GM12865 (cell line): ENCODE measurements around the gene PSAP.

Experiments used
- DNase-seq: peaks from one replicate; pipeline ENCODE4 v3.0.0; 2010; ENCODE audit warnings: low read depth
- H3K4me3 ChIP-seq: 2 replicates; pipeline ENCODE4 v1.5.1; 2011; ENCODE audit warnings: mild to moderate bottlenecking, low read depth, low read length, control low read depth
- TF ChIP-seq, protein P1 (sequence below): IDR thresholded peaks from 2 replicates; pipeline ENCODE4 v1.5.1; 2011; ENCODE audit warnings: low read length, control low read depth, low read depth, inconsistent platforms; ENCODE audit not compliant: insufficient read depth; ENCODE audit errors: missing control alignments

Gene PSAP

DNA sequence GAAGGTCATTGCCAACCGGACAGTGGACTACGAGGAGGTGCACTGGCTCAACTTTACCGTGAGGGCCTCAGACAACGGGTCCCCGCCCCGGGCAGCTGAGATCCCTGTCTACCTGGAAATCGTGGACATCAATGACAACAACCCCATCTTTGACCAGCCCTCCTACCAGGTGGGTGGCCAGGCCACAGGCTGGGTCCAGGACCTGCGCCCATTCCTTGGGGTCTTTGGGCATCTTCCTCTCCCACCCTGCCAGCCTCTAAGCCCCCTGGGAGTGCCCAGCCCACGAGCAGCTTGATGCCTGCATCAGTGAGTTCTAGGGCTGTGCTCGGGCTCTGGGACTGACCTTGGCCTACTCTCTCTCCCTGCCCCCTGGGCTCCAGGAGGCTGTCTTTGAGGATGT lies 51.9 kb downstream of the PSAP start:
- TF ChIP-seq, protein P1, sequence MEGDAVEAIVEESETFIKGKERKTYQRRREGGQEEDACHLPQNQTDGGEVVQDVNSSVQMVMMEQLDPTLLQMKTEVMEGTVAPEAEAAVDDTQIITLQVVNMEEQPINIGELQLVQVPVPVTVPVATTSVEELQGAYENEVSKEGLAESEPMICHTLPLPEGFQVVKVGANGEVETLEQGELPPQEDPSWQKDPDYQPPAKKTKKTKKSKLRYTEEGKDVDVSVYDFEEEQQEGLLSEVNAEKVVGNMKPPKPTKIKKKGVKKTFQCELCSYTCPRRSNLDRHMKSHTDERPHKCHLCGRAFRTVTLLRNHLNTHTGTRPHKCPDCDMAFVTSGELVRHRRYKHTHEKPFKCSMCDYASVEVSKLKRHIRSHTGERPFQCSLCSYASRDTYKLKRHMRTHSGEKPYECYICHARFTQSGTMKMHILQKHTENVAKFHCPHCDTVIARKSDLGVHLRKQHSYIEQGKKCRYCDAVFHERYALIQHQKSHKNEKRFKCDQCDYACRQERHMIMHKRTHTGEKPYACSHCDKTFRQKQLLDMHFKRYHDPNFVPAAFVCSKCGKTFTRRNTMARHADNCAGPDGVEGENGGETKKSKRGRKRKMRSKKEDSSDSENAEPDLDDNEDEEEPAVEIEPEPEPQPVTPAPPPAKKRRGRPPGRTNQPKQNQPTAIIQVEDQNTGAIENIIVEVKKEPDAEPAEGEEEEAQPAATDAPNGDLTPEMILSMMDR = no peak
- DNase-seq = no peak
- no peak overlapping the region for H3K4me3 ChIP-seq

DNA sequence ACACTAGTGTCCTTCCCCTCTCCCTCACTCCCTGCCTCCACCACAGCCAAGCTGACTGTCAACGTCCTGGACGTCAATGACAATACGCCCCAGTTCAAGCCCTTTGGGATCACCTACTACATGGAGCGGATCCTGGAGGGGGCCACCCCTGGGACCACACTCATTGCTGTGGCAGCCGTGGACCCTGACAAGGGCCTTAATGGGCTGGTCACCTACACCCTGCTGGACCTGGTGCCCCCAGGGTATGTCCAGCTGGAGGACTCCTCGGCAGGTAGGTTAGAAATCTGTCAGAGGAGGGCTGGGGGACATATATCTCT lies 52.8 kb downstream of the PSAP start:
- no peak for DNase-seq
- TF ChIP-seq, protein P1 = no peak
- H3K4me3 ChIP-seq = no peak overlapping the region

DNA sequence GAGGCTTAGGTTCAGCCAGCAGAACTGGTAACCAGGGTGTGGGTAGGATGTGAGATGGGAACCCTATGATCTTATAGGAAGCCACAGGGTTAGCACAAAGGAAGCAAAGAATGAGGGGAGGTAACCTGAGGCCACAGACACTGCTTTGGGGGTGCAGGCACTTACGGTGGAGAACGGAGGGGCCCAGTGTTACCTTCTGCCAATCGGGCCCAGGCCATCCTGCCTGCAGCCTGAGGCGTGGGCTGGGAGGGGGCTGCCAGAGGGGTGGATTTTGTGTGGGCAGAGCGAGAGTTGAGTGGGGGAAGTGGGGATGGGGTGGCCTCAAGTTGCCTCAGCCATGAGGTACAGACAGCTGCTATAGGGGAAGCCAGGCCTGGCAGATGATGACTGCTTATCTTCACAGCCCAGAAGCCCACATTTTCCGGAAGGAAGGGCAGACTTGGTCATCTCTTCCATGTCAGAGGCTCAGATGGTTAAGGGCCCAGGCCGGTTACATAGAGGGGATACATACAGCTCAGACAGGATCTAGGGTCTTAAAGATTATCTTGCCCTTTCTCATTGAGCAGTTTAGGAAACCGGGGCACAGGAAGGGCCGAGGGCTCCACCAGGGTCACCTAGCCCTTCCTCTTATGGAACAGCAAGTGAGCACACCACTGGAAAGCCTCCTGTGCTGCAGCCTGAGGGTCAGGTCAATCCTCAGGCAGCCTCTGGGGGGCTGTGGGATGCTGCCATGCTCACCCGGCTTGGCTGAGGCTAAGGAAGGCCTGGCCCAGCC lies 53.3 kb downstream of the PSAP start:
- TF ChIP-seq, protein P1 = no peak
- no peak overlapping the region for H3K4me3 ChIP-seq
- no peak for DNase-seq

DNA sequence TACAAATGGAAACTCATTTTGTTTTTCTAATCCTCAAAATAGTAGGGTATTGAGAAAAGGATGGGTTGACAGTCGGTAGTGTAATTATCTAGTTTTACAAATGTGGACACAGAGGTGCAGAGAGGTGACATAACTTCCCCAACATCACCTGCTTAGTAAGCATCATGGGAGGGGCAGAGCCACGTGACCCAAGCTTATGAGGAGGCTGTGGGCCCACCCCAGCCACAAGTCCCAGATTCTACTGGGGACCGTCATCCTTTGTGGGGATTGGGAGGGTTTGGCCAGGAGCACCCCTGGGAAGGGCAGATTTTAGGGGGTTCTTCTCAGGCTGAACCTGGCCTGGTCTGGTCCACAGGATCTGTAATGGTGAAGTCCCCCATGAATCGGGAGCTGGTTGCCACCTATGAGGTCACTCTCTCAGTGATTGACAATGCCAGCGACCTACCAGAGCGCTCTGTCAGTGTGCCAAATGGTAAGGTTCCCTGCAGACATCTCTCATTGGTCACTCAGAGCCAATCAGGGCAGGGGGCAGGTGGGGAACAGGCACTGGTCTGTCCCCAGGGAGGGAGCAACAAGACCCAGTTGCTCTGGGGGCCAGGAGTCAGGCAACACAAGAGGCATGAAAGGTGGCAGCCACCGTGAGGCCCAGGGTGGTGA lies 54.2 kb downstream of the PSAP start:
- DNase-seq = peak; percentile 30

DNA sequence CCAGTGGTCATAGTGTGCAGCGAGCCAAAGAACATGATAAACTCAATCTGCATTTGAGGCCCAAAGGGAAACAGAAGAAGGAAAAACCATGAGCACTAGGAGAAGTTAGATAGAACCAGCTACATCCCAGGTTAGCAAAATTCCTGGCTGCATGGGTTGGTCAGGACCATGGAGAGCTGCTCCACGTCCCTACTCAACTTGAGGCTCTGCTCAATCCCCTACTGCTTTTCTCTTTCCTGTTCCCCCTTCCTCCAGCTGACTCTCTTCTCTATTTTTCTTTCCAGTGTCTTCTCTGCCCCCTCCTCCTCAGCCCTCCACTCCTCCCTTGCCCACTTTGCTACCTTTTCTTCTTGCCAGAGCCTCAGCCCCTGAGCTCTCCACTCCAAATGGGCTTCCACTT lies 55.8 kb downstream of the PSAP start:
- H3K4me3 ChIP-seq = no peak overlapping the region
- DNase-seq = no peak
- TF ChIP-seq, protein P1 = no peak

More for the DNA sequence above, 54.2 kb downstream of the PSAP start:
- no peak overlapping the region for H3K4me3 ChIP-seq
- TF ChIP-seq, protein P1 = no peak

DNA sequence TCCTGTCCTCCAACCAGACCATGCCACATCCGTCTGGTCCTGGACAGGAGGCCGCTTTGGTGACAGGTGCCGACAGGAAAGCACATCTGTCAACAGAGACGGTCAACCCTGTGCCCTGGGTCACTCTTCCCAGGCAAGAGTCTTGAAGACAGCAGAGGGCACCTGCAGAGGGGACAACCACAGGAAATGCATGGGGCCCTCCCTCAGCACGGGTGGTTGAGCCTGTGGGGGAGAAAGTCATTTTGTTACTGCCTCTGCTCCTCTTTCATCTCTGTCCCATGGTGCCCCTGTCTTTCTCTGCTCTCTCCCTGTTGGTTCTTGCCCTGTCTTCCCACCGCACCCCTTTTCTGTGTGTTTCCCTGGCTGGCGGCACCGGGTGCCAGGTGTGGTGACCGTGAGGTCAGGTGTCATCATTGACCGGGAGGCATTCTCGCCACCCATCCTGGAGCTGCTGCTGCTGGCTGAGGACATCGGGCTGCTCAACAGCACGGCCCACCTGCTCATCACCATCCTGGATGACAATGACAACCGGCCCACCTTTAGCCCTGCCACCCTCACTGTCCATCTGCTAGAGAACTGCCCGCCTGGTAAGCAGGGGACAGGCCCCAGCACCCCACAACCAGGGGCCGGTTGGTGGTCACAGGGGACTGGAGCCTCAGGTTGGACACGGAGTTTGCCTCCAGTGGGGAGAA lies 60.2 kb downstream of the PSAP start:
- peak; percentile 65 for DNase-seq
- TF ChIP-seq, protein P1 = no peak
- H3K4me3 ChIP-seq = no peak overlapping the region
